Activated CD4-positive, alpha-beta T cell treated with anti-CD3 and anti-CD28 coated beads, Interleukin-2, Interleukin-4, amounts not matched to agents 100 ng/mL and 50 ng/mL, durations not matched to agents 16 hours and 8 hours (primary cell): ENCODE data around the gene BCL2L15.
A peak's percentile ranks its signal among the peaks of the same experiment; 100 is the strongest.

Source experiments
- DNase-seq: peaks from one replicate; pipeline ENCODE4 v3.0.0-alpha.2; 2020; ENCODE audit warnings: low spot score

BCL2L15 gene

DNA sequence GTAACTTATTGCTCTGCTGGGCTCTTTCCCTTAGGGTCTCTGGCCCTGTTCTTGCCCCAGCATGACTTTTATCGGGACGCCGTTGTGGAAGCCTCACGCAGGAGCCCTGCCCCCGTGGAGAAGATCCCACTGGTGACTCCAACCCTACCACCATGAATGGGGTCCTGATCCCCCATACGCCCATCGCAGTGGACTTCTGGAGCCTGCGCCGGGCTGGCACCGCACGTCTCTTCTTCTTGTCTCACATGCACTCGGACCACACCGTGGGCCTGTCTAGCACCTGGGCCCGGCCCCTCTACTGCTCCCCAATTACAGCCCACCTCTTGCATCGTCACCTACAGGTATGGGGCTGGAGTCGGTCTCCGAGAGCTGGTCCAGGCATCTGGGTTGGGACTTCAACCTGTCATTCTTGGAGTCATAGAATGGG lies 18.1 kb upstream of the BCL2L15 start:
- DNase-seq = peak; percentile 28

DNA sequence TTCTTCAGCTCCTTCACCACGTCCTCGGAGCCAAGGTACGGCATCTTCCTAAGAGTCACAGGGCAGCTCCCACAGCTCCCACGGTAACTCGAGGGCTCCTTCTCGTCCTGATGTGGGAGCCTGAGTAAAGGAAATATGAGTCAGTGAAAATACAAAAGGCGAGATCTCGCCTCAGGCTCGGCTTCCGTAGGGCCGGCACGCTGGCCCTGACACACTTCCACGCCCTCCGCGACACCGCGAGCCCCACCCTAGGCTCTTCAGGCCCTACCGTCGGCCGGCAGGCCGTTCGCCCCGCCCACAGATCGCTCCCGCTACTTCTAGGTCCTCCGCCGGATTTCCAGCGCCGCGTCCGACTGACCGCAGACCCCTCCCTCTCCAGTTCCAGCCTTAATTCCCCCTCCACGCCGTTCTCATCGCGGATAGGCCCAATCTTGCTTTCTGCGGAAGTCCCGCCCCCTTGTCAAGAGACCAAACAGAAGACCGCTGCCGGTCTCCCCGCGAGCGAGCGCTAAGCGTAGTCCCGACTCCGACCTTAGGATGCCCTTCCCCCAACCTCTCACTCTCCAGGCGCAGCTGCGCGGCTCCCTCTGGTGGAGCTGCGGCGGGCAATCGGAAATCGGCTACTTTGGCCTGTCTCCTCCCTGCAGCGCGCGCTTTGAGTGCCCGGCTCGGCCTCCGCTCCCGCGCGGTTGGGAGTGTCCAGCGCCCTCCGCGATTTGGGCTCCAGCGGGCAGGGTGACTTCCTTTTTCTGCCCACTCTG lies 17.5 kb upstream of the BCL2L15 start, which contains the start of the genes AP4B1 and DCLRE1B:
TSS of gene AP4B1 (minus strand) at position 126 of the 761 bp plus-strand sequence. CDS start at position 44, 82 bp downstream.
TSS of gene DCLRE1B (plus strand) at position 653 of the 761 bp plus-strand sequence. CDS start 261 bp downstream, outside the sequence.
- DNase-seq = peak; percentile 100

DNA sequence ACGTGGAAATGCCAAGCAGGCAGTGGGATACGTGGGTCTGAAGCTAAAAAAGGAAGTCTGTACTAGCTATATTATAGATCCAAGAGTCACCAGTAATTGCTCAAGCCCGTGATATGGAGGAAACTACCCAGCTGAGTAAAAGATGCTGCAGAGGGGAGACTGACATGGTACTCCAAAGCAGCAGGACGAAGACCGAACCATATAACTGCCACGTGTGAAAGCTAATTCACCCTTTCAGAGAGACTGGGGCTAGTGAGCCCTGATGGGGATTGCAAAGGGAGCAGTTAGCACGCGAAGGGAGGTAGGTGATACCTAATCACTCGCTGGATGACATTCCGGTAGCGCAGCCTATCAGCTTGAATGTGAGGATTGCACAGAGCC lies 16.9 kb upstream of the BCL2L15 start:
- no peak for DNase-seq

DNA sequence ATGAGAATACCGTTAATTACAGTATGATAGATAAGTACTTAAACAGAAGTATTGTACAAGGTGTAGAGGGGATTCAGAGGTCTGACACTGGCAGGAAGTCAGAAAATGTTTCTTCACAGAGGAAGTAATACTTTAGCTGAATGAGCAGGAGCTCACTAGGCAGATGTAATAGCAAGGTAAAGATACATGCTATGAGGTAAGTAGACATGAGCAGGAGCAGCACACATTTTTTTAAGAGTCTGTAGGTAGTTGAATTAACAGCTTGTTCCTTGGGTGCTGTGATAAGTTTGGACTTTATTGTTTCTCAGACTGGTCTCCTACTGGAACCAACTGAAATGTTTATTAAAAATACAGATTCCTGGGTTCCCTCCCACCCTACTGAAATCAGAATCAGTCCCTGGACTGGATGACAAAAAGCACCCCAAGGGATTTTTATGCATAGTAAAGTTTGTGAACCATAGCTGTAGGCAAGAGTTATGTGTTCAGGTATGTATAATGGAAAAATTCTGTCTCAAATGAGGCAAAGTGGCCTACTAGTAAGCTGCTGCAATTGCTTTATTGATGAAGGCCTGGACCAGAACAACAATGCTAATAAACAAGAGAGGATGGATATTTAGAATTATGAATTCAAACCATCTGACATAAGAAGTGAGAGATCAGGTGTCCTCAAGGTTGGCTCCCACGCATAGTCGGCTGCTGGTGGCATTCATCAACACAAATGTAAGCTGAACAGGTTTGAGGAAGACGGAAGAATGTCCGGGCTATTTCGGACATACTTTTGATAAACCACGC lies 16.3 kb upstream of the BCL2L15 start:
- DNase-seq = peak; percentile 21

DNA sequence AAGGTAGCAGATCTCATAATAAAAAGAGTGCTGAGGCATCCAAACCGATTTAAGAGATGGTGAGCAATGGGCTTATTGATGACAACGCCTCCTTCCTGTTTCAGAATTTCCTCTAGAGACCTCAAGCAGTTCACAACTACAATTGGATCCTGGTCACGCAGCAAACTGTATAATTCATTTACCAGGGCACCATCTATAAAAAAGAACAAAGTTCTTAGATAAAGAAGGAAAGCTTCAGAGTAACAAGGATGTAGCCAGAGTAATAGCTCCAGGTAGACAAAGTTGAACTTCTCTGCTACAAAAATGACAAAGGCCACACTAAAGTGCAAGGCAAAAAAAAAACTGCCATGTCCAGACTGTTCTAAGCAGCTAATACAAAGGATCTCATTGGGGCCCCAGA lies 13.8 kb upstream of the BCL2L15 start:
- no peak for DNase-seq

DNA sequence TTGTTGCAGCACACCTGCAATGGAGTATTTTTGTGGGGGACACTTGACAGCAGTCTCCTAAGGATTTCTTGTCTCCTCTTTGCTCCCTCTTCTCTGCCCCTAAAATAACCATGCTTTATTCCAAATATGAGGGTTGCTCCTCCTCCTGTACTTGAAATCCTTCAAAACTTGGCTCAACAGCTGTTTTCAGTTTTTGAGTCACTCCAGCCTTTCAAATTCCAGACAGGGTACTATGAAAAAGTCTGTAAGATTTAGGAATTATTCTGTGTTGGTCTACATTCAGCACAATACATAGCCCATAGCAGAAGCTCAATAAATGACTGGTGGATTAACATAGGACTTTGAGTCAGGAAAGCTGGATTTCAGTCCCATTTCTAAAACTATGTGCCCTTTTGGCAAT lies 11.7 kb upstream of the BCL2L15 start:
- DNase-seq = no peak

DNA sequence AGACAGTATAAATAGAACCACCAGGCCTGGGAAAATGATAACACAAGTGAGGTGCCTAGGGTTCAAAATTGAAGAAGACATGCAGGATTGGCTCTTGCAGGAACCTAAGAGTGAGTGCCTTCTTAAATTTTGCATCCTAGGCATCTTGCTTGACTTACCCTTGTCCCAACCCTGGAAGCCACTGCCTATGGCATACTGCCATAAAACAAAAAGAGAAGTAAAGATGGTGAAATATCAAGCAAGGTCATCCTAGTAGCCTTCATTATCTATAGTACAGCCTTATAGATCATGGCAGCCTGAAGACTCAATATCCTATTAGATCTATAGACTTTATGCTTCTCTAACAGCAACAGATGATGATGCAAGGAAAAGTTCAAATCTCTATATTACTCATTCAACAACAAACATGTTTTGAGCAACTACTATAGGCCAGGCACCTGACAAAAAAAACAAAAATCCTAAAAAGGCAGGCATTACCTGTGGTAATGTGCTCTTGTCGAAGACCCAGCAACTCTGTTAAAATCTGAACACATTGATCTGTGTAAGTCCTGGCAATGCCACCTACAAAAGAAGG lies 10.9 kb upstream of the BCL2L15 start:
- no peak for DNase-seq

DNA sequence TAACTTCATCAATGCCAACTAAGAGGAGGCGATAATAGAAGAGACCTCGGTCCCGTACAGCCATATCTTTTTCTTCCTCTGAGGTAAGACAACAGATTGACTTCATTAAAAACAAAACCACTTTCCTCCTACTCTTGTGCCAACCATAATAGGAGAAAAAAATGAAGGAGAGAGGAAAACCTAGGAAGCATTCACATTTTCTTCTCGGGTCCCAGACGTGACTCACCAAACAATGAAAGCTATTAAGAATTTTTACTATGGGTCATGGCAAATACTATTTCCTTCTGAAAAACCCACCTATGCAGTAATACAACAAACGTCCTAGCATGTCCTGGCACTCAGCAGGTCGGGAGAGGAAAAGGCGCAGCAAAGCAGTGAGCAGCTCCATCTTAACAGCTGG lies 8.6 kb upstream of the BCL2L15 start:
- DNase-seq = no peak

DNA sequence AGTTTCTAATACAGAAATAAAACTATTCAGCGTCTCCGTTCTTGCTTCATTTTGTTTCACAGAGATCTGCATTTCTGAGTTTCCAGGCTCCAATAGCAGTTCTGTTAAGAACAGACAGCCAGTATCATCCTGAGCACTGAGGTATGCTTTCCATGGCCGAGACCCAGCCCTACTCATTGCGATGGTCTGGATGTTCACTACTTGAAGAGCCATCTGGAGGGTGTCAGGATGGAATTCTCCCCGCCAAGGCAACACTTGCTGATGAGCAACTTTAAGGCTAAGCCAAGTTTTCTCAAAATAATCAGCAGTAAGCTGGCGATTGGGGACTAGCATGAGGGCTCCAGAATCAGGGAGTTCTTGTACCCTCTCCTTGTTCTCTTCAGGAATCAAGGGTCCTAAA lies 7.7 kb upstream of the BCL2L15 start:
- DNase-seq = no peak

DNA sequence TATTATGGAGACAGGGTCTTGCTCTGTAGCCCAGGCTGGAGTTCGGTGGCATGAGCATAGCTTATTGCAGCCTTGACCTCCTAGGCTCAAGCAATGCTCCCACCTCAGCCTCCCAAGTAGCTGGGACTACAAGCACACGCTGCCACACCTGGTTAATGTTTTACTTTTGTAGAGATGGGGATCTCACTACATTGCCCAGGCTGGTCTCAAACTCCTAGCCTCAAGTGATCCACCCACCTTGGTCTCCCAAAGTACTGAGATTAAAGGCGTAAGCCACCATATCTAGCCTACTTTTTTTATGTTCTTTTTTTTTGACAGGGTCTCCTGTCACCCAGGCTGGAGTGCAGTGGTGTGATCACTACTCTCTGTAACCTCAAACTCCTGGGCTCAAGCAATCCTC lies 5.9 kb upstream of the BCL2L15 start:
- no peak for DNase-seq

DNA sequence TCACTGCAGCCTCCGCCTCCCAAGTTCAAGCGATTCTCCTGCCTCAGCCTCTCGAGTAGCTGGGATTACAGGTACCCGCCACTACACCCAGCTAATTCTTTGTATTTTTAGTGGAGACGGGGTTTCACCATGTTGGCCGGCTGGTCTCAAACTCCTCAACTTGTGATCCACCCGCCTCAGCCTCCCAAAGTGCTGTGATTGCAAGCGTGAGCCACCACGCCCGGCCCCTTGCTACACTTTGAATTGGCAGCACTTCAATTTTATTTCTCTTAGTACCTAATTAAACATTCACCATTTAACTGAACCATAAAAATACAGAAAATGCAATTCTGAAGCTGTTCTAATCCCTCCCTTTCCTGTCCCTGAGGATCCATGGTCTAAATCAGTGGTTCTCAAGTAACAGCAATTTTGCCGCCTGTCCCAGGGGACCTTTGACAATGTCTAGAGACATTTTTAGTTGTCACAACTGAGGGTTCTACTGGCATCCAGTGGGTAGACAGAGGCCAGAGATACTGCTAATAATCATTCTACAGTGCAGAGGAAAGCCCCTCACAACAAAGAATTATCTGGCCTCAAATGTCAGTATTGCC lies 4.3 kb upstream of the BCL2L15 start:
- DNase-seq = no peak

DNA sequence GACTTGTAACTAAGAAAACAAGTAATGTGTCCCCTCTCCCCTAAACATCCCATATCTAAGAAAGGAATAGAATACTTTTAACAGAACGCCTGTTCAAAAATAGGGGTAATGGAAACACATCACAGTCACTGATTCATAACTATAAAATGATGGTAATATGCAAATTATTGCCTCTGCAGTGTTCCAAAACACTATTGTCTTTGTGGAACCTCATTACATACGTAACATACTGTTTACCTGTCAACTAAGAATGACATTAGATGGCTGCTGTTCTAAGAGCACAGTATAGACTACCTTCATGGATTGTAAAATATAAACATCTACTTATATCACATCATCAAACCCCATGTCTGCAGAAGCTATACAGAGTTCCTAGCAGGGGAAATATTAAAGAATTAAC lies 3.4 kb upstream of the BCL2L15 start:
- DNase-seq = no peak

DNA sequence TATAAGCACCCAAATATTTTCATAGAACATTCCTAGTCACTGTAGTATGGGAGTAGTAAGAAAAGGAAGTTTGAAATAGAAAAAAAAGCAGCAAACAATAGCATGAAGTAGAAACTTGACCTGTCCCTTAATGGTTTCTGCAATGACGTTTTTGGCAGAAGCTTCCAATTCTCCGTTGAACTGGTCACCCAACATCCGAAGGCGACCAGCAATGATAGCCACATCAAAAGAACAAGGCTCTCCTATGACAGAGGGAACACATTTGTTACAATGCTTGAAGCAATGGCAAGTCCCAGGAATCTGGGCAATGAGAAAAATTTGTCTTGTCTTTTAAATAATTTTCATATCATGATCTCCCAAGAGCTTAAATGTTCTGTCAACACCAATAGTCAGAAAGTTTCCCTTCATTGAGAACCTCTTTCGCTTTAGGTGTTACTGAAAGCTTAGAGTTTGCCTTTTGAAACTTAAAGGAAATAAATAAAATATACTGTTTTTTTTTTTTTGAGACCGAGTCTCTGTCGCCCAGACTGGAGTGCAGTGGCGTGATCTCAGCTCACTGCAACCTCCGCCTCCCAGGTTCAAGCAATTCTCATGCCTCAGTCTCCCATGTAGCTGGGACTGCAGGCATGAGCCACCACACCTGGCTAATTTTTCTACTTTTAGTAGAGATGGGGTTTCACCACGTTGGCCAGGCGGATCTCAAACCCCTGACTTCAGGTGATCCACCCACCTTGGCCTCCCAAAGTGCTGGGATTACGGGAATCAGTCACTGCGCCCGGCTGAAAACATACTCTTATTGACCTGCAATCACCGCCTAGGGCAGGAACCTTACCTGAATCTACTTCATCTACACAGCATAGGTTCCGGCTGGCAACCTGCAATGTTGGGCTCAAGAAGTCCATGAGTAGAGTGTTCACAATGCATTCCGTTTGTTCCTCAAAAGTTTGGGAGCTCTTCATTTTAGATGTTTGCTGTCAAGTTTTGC lies 672 bp downstream of the BCL2L15 start:
- DNase-seq = no peak

DNA sequence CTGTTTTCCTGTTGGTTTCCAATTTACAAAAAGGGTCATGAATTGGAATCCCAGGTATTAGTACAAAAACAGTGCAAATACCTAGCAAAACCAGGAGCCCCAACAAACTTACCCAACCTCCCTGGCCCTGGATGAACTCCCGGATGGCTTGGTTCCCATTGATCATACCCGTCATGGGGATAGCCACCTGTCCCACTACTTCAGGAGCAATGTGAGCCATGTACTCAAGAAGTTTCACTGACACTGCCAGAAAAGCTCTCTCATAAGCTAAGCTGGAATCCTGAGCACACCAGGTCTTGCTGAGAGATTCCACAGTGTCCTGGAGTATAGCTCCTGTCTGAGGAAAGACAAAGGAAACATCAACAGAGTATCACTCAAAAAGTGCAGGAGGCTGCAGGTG lies 5.7 kb downstream of the BCL2L15 start:
- DNase-seq = no peak

DNA sequence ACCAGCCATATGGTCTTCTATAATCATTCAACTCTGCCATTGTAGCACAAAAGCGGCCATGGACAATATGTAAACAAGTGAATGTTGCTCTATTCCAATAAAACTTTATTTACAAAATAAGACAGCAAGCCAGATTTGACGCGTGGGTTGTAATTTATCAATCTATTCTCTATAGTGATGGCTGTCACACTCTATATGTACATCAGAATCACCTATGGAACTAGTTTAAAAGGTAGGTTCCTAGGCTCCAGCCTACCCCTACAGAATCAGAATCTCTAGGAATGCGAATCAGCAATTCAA lies 7.7 kb downstream of the BCL2L15 start:
- DNase-seq = no peak

DNA sequence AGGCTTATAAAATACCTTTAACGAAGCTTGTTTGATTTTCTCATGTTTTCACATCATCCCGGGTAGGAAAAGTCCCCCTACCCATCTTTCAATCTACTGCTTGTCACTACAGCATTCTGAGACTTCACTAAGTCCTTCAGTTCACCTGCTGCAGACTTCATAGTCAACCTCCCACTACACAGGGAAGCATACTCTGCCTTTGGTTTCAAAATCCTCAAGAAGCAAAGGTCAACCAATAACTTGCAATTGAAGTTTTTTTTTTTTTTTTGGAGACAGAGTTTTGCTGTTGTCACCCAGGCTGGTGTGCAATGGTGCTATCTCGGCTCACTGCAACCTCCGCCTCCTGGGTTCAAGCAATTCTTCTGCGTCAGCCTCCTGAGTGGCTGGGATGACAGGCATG lies 11.2 kb downstream of the BCL2L15 start:
- DNase-seq = no peak

DNA sequence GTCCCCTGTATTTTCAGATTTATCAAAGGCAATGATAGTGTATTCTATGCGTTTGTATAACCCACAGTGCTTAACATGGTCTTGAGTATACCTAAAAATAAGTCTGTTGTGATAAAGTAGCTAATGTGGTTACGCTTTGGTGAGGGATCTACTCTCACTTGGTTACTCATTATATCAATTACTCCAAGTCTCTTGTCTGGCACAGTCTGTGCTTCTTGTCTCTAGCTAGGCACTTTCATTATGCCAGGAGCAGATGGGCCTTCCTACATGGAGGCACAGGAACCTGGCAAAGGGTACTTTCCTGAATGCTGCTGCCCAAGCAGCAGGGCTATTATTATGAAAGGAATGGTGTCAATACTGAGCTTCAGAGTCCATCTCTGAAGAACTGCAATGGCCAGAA lies 11.7 kb downstream of the BCL2L15 start:
- DNase-seq = no peak

DNA sequence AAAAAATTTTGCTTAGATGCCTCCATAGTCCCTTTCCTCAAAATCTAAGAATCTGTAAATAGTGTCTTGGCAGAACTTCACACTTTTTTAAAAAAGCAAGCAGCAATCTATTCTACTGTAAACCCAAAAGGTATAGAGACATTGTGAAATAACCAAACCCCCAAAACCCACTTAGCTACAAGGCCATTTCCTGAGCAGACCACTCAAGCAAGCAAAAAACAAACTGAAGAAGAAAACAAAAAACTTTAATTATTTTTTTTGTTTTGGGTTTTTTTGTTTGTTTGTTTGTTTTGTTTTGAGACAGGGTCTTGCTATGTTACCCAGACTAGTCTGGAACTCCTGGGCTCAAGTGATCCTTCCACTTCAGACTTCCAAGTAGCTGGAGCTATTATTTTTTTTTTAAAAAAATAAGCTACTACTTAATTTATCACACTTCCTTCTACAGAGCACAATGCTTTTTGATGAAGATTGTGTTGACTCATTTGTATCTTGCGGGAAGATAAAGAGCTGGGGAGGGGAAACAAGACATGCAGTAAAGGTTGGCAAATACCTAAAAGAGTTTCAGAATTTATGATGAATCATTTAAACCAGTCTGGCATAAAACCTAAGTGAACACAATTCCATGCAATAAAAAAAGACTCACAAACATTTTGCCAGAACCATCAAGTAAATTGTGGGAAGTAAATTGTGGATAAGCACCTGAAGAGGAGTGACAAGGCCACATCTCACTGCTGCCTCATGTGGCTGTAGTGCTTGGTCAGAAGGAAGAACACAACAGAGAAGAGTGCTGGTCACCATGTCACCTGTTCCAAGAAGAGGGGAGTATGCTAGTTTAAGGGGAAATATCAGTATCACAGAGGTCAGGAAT lies 13.1 kb downstream of the BCL2L15 start:
- peak; percentile 73 for DNase-seq

DNA sequence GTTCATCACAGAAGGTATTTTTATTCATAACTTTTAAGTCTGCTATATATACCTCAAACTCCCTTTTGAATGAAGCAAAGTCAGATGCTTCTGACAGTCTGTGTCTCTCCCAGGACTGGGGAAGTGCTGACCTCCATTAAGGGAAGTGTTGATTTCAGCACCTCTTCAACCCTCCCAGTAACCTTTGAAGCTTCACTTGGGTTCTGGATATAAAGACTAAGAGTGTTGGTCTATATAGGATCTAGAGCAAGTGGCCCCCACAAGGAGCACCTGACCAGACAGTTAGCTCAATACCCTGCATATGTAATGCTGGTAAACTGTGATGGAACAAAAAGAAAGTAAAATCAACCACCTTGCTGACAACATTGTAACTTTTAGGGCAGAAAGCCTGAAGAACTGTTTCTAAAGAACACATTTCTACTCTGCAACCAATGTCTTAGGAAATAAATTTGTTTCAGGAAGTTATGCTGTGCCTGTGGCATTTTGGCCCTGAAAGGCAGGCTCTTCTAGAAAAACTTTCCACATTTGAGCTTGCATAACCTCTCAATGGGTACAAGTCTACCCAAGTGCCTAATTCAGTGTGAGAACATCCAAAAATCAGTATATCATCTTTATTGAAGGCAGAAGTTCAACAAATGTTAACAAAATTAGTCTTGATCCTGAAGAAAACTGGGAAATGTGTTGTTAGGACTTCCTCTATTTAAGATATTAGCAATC lies 15.0 kb downstream of the BCL2L15 start:
- no peak for DNase-seq

DNA sequence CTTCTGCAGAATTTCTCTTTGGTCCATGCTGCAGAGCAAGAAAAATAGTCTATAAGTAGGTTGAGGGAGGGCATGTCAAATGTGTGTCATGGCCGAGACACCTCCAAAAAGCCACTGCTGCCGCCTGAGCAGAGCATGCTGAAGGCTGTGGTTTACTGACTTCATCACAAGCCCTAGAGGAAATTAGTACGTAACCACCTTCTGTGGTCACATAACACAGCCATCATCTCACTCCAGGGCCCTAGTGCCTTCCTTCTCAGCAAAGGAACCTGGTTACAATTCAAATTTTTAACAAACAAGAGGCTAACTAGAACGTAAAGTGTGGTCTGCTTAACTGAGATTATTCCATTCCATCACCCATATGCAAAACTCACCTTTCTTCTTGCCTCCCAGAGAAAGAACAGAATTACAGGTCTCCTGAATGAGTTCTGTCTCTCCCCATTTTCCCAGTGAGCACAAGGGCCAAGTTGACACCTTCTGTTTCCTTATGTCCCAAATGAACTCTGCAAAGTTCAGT lies 15.7 kb downstream of the BCL2L15 start, which contains the start of gene PTPN22:
TSS of gene PTPN22 (minus strand) at position 116 of the 517 bp plus-strand sequence.
- peak; percentile 94 for DNase-seq
